H9 (cell line): ENCODE measurements around the gene PPP2R3A. TPM values are rescaled to one million over a fixed set of nuclear protein-coding genes. Genes with fewer than 3 reads are reported as not detected.

Experiments used
- DNase-seq: peaks from one replicate; pipeline ENCODE4 v3.0.0-alpha.2; 2017
- H2AFZ ChIP-seq: one replicate; pipeline ENCODE4 v1.6.1; 2013; ENCODE audit warnings: mild to moderate bottlenecking, low read length, control low read depth, moderate library complexity
- H2AK5ac ChIP-seq: 2 replicates; pipeline ENCODE4 v1.6.1; 2013; ENCODE audit warnings: low read length, control low read depth, mixed read lengths; ENCODE audit not compliant: insufficient read length
- H2BK120ac ChIP-seq: one replicate; pipeline ENCODE4 v1.6.1; 2013; ENCODE audit warnings: low read depth, mild to moderate bottlenecking, low read length, control low read depth, inconsistent platforms; ENCODE audit not compliant: poor library complexity, severe bottlenecking
- H2BK12ac ChIP-seq: 2 replicates; pipeline ENCODE4 v1.6.1; 2013; ENCODE audit warnings: low read length, control low read depth, mixed read lengths, low read depth; ENCODE audit not compliant: insufficient read length
- H2BK15ac ChIP-seq: 2 replicates; pipeline ENCODE4 v1.6.1; 2013; ENCODE audit warnings: low read depth, low read length, control low read depth
- H2BK20ac ChIP-seq: one replicate; pipeline ENCODE4 v1.6.1; 2013; ENCODE audit warnings: low read depth, mild to moderate bottlenecking, low read length, control low read depth, inconsistent platforms; ENCODE audit not compliant: poor library complexity, severe bottlenecking
- H2BK5ac ChIP-seq: 2 replicates; pipeline ENCODE4 v1.6.1; 2013; ENCODE audit warnings: low read length, control low read depth, mixed read lengths; ENCODE audit not compliant: insufficient read length
- H3K14ac ChIP-seq: 2 replicates; pipeline ENCODE4 v1.6.1; 2013; ENCODE audit warnings: low read length, control low read depth; ENCODE audit not compliant: insufficient read depth
- H3K18ac ChIP-seq: 2 replicates; pipeline ENCODE4 v1.6.1; 2013; ENCODE audit warnings: low read depth, mild to moderate bottlenecking, mixed read lengths, low read length, control low read depth; ENCODE audit not compliant: insufficient read length
- H3K23ac ChIP-seq: 2 replicates; pipeline ENCODE4 v1.6.1; 2013; ENCODE audit warnings: low read length, control low read depth, mixed read lengths, low read depth; ENCODE audit not compliant: insufficient read length
- H3K23me2 ChIP-seq: 2 replicates; pipeline ENCODE4 v1.6.1; 2013; ENCODE audit warnings: low read depth, mild to moderate bottlenecking, mixed read lengths, low read length, control low read depth; ENCODE audit not compliant: insufficient read length, poor library complexity, severe bottlenecking
- H3K27ac ChIP-seq: 2 replicates; pipeline ENCODE4 v1.5.1; 2013; ENCODE audit warnings: low read length, control low read depth, mixed read lengths, low read depth; ENCODE audit not compliant: insufficient read length
- H3K27me3 ChIP-seq: 2 replicates; pipeline ENCODE4 v1.6.1; 2013; ENCODE audit warnings: low read length, control low read depth, inconsistent platforms; ENCODE audit not compliant: insufficient read depth
- H3K4ac ChIP-seq: 2 replicates; pipeline ENCODE4 v1.6.1; 2013; ENCODE audit warnings: low read depth, mild to moderate bottlenecking, control low read depth, inconsistent platforms, low read length, moderate library complexity
- H3K4me1 ChIP-seq: 2 replicates; pipeline ENCODE4 v1.6.1; 2013; ENCODE audit warnings: low read length, control low read depth, inconsistent platforms; ENCODE audit not compliant: insufficient read depth
- H3K4me2 ChIP-seq: 2 replicates; pipeline ENCODE4 v1.6.1; 2013; ENCODE audit warnings: low read length, control low read depth, mixed read lengths; ENCODE audit not compliant: insufficient read length, insufficient read depth
- H3K56ac ChIP-seq: 2 replicates; pipeline ENCODE4 v1.6.1; 2013; ENCODE audit warnings: low read depth, mild to moderate bottlenecking, mixed read lengths, low read length, control low read depth; ENCODE audit not compliant: insufficient read length
- H3K79me1 ChIP-seq: 2 replicates; pipeline ENCODE4 v1.6.1; 2013; ENCODE audit warnings: low read depth, mild to moderate bottlenecking, moderate library complexity, low read length, control low read depth, inconsistent platforms; ENCODE audit not compliant: insufficient read depth, poor library complexity, severe bottlenecking
- H3K79me2 ChIP-seq: 2 replicates; pipeline ENCODE4 v1.6.1; 2013; ENCODE audit warnings: low read length, control low read depth, inconsistent platforms; ENCODE audit not compliant: insufficient read depth
- H3K9ac ChIP-seq: 2 replicates; pipeline ENCODE4 v1.6.1; 2013; ENCODE audit warnings: low read length, control low read depth, mixed read lengths; ENCODE audit not compliant: insufficient read length; ENCODE audit errors: extremely low read depth
- H3K9me3 ChIP-seq: one replicate; pipeline ENCODE4 v1.6.1; 2013; ENCODE audit warnings: low read depth, low read length, inconsistent platforms; ENCODE audit not compliant: control insufficient read depth
- H3T11ph ChIP-seq: one replicate; pipeline ENCODE4 v1.6.1; 2013; ENCODE audit warnings: mild to moderate bottlenecking, low read length, control low read depth, inconsistent platforms
- H4K20me1 ChIP-seq: one replicate; pipeline ENCODE4 v1.6.1; 2013; ENCODE audit not compliant: control insufficient read depth, insufficient read length, insufficient read depth
- H4K5ac ChIP-seq: 2 replicates; pipeline ENCODE4 v1.6.1; 2013; ENCODE audit warnings: low read depth, mild to moderate bottlenecking, mixed read lengths, low read length, control low read depth; ENCODE audit not compliant: insufficient read length
- H4K8ac ChIP-seq: replicated peaks from 2 replicates; pipeline ENCODE4 v1.6.1; 2013; ENCODE audit warnings: low read length, control low read depth, mixed read lengths, low read depth; ENCODE audit not compliant: insufficient read length
- H4K91ac ChIP-seq: 2 replicates; pipeline ENCODE4 v1.6.1; 2013; ENCODE audit warnings: low read depth, mild to moderate bottlenecking, moderate library complexity, mixed read lengths, low read length, control low read depth; ENCODE audit not compliant: insufficient read length
- H3K27ac Mint-ChIP-seq, 3 experiments: 2 replicates in 2 of 3; 3 replicates in 1 of 3; pipeline ENCODE4 v1.8.0; 2020 to 2021; ENCODE audit warnings: mixed read lengths in 3 of 3, mild to moderate bottlenecking in 1 of 3, moderate library complexity in 1 of 3
- H3K27me3 Mint-ChIP-seq: 2 replicates; pipeline ENCODE4 v1.8.0; 2021; ENCODE audit warnings: low read depth, mild to moderate bottlenecking, moderate library complexity, mixed read lengths
- H3K36me3 Mint-ChIP-seq, 3 experiments: 2 replicates in 2 of 3; 3 replicates in 1 of 3; pipeline ENCODE4 v1.8.0; 2020 to 2021; ENCODE audit warnings: low read depth in 3 of 3, mixed read lengths in 3 of 3; ENCODE audit not compliant: insufficient read depth in 1 of 3
- H3K4me1 Mint-ChIP-seq, 2 experiments: 2 replicates each; pipeline ENCODE4 v1.8.0; 2020; ENCODE audit warnings: mixed read lengths in 2 of 2
- H3K4me3 Mint-ChIP-seq, 2 experiments: 2 replicates in 1 of 2; 3 replicates in 1 of 2; pipeline ENCODE4 v1.8.0; 2020 to 2021; ENCODE audit warnings: mild to moderate bottlenecking in 2 of 2, mixed read lengths in 2 of 2, moderate library complexity in 1 of 2
- H3K9me3 Mint-ChIP-seq, 2 experiments: 2 replicates in 1 of 2; 3 replicates in 1 of 2; pipeline ENCODE4 v1.8.0; 2020; ENCODE audit warnings: mild to moderate bottlenecking in 2 of 2, mixed read lengths in 2 of 2, moderate library complexity in 1 of 2
- CTCF ChIP-seq: fragments of 200-600 bp; sonication (generic); conservative IDR thresholded peaks from 3 replicates; pipeline ENCODE4 v1.8.0; 2021; ENCODE audit warnings: antibody characterized with exemption, mild to moderate bottlenecking
- WGBS: extraction: QIAGEN DNeasy Blood & Tissue Kit; methylation state at CpG from one replicate; pipeline ENCODE4 v1.1.7; 2013; ENCODE audit warnings: missing lambda C conversion rate, low lambda C conversion rate, mixed read lengths; ENCODE audit not compliant: insufficient read length; ENCODE audit errors: extremely low coverage; 5-methylcytosine and 5-hydroxymethylcytosine counted together
- total RNA-seq: library from RNA; stranded (reverse); gene quantifications from 2 replicates; pipeline ENCODE4 v1.2.1, GENCODE V29; 2021

PPP2R3A gene
- total RNA-seq, 1 experiment from 2014 or later: 12.4 TPM

DNA sequence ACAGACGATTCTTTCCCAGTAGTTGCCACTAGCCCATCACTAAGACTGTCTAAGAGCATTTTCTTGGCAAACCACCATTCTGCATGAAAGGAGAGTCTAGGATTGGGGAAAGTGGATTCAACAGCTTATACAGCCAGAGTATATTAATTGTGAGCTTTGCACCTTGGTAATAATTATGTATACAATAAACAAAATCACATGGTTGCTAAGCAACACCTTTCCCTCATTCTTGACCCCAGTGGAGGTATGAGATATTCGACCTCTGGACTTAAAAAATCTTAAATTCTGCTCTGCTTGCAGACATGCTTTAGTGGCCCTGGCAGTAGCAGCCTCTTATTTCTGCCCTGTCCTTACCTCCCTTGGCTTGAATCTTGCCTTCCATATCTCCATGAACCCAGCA lies 73.1 kb downstream of the PPP2R3A start:
- Histone ChIP-seq H2BK15ac (no peak overlapping the region), H3K79me2 (no peaks in the 10 kb centered on the region), H3K18ac (no peak overlapping the region), H2BK20ac (no peak overlapping the region), H4K8ac (no peak overlapping the region), H3T11ph (no peak overlapping the region), H3K4me2 (no peak overlapping the region), H2BK5ac (no peak overlapping the region), H3K4ac (no peak overlapping the region), H4K91ac (no peak overlapping the region), H2AK5ac (no peak overlapping the region), H3K56ac (no peak overlapping the region), H4K5ac (no peak overlapping the region), H4K20me1 (no peaks in the 10 kb centered on the region), H2BK12ac (no peak overlapping the region), H3K23me2 (no peaks in the 10 kb centered on the region), H3K4me1 (no peaks in the 10 kb centered on the region), H3K9ac (no peak overlapping the region), H3K79me1 (no peaks in the 10 kb centered on the region), H2BK120ac (no peak overlapping the region), H3K27ac (no peak overlapping the region), H2AFZ (no peak overlapping the region), H3K14ac (no peak overlapping the region), H3K23ac (no peak overlapping the region), H3K27me3 (no peaks in the 10 kb centered on the region), H3K9me3 (no peaks in the 10 kb centered on the region)
- WGBS: no CpG with 5 or more reads among the region's 2 CpGs
- TF ChIP-seq CTCF: no peak
- Mint-ChIP-seq H3K4me1 (peaks cover 6% of the 10 kb centered on the region in 2 experiments), H3K27ac (no peak overlapping the region), H3K9me3 (no peaks in the 10 kb centered on the region), H3K27me3 (no peaks in the 10 kb centered on the region), H3K4me3 (no peak overlapping the region), H3K36me3 (peaks cover 3 to 15% (median 7%) of the 10 kb centered on the region in 3 experiments)
- no peak for DNase-seq
